Activated CD8-positive, alpha-beta memory T cell treated with anti-CD3 and anti-CD28 coated beads for 4 hours (primary cell): ENCODE data around the gene SNX1.
"Not testable (repeated sequence)": the region's sequence is repeated elsewhere in the genome, so short reads cannot be mapped to it uniquely, and the experiment has no call there.

Experiments used
- DNase-seq, 2 donors: peaks; one replicate each; pipeline ENCODE4 v3.0.0-alpha.2; 2020; ENCODE audit warnings: low read depth in 2 of 2

The SNX1 gene

DNA sequence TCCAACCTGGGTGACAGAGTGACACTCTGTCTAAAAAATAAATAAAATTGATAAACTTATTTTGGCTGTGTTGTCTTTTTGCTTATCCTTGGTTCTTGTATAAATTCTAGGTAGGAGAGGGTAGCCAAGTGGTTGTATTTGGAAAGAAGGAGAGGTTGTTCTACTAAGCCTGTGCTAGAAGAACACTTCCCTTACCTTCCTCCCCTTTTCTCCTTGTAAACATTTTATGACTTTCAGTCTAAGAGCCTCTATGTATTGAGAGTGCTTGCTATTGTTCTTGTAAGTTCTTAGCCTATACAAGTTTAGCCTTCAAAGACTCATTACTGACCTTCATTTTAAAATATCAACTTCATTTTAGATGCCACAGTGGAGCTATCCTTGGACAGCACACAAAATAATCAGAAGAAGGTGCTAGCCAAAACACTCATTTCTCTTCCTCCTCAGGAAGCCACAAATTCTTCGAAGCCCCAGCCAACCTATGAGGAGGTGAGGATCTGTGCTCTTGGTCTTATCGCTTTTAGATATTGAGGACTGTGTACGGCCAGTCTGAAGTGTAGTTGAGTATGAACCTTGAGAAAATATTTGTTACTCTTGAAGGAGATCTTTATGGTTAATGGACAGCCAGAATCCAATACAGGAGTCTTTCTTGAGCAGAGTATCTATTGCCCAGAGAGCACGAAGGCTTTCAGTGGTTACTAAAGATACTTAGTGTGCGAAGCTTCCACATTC is 22.1 kb downstream of the SNX1 start:
- no peak for DNase-seq

DNA sequence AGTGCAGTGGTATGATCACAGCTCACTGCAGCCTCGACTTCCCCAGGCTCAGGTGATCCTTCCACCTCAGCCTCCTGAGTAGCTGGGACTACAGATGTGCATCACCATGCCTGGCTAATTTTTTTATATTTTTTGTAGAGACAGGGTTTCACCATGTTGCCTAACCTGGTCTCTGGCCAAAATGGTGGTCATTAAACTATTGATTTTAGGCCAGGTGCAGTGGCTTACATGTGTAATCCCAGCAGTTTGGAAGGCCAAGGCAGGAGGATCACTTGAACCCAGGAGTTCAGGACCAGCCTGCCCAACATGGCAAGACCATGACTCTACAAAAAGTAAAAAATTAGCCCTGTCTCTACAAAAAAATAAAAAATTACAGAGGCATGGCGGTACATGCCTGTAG is 24.5 kb downstream of the SNX1 start:
- not testable (repeated sequence) for DNase-seq

DNA sequence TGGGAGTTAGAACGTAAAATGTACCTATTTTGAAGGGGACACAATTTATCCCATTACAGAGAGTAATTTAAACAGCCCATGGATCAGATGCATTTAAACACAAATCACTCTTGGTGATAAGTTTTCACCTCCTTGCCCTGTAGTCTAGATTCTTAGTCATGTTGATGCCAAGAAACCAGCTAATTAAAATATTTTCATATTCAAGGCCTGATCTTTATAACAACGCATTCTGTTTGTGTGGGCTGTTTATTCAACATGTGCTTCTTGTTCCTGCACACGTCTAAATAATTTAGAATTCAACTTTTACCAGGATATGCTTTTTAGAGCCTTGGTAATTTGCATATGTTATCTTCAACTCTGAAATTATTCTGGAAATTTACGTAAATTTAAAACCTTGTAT is 25.8 kb downstream of the SNX1 start:
- DNase-seq, result no peak

DNA sequence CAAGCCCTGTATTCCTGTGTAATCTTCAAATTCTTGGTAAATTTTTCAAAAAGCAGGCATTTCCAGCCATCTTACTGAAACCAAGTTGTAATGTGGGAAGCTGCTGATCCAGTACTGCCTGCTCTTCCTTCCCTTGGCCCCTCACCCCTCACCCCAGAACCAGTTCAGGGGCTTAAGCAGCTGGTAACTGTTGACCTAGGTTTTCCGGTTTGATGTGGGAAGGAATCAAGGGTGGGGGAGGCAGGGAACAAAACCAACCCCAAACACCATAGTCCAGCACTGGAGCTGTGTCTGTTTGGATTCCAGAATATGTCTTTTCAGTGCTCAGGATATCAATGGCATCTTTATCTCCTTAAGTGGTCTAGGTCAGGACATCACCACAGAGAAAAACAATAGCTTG is 26.7 kb downstream of the SNX1 start:
- no peak for DNase-seq

DNA sequence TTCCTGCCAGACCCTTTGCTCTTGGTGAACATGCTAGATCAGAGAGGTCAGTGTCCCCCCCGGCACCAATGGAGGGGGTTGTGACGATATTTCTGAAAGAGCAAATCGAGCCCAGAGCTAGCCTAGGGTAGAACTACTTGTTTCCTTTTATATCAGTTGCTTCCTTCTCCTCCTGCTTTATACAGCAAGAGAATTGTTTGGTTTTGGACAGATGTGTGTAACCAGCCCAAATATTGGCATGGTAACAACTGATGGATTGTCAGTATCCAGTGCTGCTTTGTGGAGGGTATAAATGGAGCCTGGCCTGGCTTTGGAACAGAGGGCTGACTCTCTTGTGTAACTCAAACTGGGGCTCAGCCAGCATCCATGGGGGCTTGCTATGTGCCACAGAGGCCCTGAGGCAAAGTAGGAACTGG is 27.2 kb downstream of the SNX1 start:
- DNase-seq, result no peak

DNA sequence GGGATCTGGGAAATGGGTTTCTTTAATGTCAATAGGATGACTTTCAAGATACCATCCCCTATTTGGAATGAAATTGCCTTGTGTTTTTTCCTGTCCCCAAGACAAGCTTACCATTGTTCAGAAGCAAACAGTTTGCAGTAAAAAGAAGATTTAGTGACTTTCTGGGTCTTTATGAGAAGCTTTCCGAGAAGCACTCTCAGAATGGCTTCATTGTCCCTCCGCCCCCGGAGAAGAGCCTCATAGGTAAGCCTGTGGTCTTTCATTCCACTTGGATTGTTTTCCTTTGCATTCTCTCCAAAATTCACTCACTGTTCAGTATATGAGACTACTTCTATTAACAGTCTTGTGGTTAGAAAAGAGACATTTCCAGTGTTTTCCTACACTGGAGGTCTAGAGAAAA is 30.2 kb downstream of the SNX1 start:
- no peak for DNase-seq

DNA sequence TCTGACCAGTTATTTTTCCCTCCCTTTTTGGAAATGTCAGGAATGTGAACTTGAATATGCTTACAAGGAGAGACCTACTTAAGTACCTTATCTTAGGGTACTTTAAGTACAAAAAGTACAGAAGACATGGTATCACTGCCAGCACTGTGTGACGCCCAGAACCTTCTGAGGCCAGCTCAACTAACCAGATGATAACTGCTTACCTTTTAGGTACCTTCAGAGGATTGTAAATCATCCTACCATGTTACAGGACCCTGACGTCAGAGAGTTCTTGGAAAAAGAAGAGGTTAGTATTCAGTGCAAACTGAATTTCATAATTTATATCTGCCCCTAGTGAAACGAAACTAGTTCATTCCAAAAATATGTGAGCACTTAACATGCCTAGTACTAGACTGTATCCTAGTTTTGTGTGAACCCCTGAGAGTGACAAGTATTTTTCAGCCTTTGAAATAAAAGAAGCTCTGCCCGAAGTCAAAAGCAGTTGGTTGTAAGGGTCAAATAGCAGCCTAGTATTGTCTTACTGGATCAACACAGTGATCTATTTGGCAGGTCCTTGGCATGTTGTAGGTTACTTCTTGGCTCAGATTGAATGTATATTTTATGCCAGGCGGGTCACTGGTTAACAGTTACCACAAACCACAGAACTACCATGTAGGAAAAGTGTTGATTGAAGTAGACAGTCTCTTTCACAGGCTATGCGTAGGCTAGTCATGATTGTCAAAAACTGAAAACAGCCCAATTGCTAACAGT is 31.9 kb downstream of the SNX1 start:
- DNase-seq, result no peak

DNA sequence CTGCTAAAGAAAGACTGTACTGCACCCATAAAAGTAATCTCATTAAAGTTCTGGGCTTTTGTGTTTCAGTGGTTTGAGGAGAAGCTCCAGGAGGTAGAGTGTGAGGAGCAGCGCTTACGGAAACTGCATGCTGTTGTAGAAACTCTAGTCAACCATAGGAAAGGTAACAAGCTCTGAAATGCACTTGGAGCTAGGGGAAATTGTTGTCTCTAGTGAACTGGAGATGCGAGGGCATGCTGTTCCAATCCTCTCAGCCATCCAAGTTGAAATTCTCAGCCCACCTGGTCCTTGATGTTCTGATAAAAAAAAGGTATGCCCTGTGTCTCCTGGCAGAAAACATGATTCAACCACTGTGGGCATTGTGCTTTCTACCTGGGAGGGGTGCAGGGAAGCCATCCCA is 34.4 kb downstream of the SNX1 start:
- DNase-seq, result no peak

DNA sequence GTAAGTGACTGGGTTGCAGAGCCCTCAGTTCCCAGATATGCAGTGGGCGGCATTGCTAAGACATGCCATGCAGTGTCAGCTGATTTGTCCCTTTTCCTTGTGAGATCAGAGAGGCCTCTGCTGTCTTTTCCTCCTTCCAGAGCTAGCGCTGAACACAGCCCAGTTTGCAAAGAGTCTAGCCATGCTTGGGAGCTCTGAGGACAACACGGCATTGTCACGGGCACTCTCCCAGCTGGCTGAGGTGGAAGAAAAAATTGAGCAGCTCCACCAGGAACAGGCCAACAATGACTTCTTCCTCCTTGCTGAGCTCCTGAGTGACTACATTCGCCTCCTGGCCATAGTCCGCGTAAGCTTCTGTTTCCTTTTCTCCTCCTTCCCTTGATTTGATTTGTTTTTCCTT is 35.8 kb downstream of the SNX1 start:
- no peak for DNase-seq

DNA sequence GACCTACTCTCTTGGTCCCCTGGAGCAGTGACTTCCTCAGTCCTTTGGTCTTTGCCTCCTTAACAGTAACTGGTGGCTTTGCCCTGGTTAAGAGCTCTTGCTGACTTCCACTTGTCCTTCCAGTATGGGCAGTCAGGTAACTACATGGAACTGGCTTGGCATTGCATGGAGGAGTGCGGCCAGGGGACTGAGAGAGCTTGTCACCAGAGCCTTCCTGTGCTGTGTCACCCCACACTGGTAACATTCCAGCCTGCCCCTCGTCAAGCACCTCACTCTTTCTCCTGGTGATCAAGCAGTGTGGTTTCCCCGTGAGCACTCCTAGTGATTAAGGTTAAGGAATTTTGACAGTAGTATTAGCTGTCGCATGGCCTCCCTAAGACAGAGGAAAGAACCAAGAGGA is 36.4 kb downstream of the SNX1 start:
- no peak for DNase-seq

DNA sequence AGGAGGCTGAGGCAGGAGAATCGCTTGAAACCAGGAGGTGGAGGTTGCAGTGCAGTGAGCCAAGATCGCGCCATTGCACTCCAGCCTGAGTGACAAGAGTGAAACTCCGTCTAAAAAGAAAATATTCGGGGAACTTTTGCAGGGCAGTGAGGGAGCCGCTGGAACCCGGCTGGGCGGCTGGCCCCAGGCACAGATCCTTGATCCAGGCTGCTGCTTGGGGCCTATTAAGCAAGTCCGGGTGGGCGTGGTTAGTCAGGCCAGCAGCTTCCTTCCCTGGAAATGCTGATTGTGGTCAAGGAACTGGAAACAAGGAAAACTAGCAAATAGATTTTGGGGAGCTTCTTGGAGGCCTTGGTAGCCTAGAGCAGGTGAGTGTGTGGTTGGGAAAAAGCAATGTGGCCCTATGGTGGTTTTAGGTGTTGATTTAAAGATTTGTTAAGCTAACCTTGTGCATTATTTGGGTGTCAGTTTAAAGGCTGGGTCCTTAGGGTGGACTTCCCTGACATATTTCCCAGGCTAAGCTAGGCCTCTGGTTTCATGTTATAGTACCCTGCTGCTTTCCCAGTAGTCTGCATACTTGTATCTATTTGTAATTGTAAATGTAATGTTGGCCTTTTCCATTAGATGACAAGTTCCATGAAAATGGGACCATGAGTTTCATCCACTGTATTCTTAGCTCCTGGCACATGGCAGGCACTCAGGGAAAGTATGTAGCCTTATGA is 38.0 kb downstream of the SNX1 start:
- DNase-seq, result no peak

DNA sequence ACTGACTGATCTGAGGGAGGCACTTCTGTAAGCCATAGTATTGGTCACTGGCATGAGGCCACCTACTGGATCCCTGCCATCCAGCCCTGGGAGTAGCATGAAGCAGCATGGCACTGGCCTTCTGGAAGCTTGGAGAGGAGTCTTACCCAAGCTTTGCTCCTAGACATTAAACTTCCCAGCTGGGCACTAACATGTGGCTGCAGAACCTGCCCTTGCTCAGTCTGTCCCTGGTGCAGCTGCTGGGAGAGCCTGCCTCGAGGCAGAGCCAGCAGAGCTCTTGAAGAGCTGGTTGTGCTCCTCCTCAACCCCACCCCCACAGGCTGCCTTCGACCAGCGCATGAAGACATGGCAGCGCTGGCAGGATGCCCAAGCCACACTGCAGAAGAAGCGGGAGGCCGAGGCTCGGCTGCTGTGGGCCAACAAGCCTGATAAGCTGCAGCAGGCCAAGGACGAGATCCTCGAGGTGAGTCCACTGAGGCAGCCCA is 38.6 kb downstream of the SNX1 start:
- no peak for DNase-seq

DNA sequence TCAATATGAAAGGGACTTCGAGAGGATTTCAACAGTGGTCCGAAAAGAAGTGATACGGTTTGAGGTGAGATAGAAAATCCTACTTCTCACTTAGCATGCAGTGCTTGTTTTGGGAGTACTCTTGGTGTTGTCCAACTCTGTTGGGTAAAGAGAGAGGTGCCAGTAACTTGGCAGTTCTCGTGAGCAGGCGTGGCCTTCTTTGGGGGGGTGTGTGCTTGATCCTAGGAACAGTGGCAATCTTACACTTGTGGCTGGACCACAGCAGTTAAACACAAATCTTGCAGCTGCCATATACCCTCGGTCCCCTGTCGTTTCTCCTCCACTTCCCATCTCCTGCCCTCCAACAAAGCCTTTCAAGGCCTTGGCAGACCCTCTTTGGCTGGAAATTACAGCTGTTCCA is 40.6 kb downstream of the SNX1 start:
- DNase-seq, result no peak

DNA sequence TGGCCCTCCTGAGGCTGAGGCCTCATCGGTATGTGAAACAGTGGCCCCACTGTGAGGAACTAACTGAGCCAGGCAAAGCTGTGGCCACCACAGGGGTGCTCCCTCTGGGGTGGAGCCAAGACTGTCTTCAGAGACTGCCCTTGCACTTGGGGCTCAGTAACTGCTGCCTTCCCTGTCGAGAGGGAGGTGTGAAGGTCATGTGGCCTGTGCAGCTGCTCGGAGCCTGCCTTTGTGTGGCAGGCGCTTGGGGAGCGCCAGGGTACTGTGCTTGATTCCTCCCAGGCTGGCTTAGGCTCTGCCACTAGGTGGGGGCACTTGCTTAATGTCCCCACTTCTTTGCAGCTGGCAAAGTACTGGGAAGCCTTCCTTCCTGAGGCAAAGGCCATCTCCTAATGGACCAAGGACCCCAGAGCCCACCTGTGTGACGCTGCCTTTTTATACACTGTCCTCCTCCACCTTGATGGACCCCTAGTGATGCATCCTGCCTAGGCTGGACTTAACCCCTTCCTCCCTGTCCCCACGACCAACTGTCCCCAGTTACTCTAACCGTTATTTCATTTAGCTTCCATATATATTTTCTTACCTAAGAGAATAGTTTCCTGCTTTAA is 41.5 kb downstream of the SNX1 start:
- no peak for DNase-seq

DNA sequence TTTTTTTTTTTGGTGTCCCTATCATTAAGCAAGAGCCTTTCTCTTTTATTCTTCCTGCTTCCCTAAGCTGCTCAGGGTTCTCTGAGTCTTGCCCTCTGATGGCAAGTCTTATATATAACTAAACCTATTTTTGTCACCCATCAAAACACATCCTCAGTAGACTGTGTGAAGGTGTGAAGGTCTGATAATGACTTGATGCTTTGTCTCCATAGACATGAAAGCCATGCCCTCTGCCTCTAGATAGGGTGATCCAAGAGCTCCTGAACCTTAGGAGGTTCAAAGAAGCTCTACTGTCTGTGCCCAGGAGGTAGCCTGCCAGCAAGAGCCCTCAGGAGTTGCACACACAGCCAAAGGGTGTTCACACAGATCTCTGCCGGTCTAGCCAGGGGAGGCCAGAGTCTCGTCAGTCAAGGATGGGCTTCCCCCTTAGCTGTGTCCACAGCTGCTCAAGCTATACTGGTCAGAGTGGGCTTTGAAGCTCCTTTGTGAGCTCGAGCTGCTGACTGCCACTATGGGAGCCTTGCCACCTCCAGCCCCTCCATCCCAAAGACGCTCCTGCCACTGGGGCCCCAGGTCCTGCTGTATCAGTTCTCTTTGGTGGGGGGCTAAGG is 42.7 kb downstream of the SNX1 start:
- no peak for DNase-seq

DNA sequence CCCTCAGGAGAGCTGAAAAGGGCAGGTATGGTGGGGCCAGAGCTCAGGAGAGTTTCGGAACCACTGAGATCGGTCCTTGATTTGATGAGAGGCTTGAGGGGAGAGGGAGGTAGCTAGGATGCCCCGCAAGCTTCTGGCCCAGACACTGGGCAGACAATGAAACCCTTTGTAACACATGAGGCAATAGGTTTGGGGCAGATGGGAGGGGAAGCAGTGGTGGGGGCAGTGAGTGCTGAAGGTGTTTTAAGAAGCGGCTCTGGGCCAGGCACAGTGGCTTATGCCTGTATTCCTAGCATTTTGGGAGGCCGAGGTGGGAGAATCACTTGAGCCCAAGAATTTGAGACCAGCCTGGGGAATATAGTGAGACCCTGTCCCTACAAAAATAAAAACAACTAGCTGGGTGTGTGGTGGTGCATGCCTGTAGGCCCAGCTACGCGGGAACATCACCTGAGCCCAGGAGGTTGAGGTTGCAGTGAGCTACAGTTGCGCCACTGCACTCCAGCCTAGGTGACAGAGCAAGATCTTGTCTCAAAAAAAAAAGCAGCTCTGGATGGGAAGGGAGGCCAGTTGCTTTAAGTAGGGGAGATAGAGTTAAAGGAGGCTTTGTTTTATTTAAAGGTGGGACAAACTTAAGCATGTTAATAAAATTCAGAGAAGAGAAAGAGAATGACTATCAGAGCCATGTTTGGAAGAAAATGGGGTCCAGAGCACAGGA is 46.2 kb downstream of the SNX1 start:
- no peak for DNase-seq

DNA sequence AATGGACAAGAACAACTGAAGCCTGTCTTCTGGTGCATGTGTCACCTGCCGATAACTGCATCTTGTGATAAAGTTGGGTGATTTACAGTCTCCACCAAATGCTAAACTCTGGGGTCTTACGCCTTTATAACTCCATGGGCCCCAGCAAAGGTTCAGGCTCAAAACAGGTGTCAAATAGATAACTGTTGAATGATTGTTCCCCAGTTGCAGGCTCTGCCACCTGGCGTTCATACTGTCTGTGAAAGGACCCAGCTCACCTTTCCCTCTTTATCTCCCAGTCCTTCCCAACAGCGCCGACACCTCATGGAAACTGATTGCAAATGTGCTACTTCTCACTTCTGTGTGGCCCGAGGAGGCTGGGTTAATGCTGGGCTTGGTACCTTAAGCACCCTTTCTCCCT is 47.5 kb downstream of the SNX1 start:
- no peak for DNase-seq

DNA sequence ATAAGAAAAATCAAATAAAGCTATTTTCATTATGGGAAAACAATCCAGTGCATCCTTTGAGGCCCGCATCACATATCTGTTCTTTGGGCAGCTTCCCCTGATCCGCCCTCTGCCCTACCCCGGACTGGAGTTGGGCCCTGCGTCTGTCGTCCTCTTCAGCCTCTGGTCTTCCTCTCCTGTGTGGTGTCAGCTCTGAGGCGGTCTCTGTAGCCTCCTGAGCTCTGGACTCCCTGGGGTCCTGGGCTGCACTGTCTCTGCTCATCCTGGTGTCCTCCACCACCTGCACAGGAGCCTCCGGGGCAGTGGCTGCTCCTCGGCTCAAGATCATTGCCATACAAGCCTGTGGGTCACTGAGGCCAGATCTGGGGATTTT is 48.4 kb downstream of the SNX1 start:
- no peak for DNase-seq

DNA sequence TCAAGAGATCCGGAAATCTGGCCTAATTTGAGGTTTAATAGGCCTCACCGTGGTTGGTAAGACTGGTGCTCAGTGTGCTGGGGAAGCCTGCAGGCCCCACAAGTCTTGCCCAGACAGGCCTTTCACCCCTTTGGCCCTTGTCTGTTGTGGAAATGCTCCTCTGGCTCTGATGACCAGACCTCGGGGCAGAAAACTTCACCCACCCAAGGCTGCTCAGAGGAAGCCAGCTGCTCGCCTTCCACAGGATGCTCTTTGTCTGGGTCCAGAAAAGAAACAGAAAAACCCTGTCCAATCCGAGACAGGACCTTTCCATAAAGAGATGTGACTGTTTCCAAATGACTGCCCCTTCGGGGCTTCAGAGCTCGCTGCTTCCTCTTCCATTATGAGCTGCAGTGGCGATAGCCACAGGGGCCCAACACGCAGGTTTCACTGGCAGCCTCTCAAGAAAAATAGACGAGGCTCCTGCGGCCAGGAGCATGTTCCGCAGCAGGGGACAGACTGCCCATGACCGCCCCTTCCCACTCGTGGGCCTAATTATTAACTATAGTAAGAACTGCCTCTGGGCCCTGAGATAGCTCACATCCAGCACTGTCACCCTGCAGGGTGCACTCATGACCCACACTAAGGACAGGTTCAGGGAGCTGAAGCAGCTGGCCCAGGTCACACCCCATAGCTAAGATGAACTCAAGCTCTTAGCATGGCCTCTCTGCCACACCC is 48.9 kb downstream of the SNX1 start:
- no peak for DNase-seq

DNA sequence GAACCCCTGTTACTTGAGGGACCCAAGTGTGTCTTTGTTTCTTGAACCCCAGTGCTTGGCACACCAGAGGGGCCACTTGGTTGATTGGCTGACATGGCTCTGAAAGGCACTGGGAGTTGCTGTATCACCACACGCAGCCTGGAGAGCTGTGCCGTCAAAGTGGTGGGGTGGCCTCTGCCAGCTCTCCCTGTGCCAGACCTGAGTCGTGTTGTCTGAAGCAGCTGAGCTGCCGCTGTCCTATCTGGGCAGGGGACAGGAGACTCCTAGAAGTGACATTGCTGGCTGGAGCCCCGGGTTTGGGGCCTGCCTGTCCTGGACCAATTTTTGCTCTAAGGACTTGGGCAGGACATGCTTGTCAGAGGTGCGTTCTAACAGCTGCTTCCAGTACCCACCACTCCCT is 50.3 kb downstream of the SNX1 start:
- no peak for DNase-seq

DNA sequence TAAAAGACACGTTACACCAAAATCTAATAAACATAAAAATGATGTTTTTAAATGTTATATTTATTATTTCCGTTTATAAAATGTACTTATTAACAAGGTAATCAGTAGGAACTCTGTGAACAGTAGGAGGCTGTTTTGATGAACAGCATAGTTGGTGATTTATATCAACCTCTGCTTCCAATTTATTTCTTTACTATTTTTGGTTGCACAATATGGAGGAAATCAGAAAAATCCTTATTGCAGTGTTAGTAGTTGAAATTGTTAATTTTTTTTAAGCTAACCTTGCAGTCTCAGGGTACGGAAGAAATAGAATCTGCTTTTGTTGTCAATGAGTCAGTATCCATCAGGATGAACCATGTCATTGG is 50.7 kb downstream of the SNX1 start:
- DNase-seq, result no peak
